ENCODE measurements around the gene AP2M1.
A peak's percentile ranks its signal among the peaks of the same experiment; 100 is the strongest.
"Not testable (repeated sequence)": the region's sequence is repeated elsewhere in the genome, so short reads cannot be mapped to it uniquely, and the experiment has no call there.

Gene AP2M1

GRCh38 chr3:184157206-184157605 lies 17.4 kb upstream of the AP2M1 start:
- TF ChIP-seq, protein P1, sequence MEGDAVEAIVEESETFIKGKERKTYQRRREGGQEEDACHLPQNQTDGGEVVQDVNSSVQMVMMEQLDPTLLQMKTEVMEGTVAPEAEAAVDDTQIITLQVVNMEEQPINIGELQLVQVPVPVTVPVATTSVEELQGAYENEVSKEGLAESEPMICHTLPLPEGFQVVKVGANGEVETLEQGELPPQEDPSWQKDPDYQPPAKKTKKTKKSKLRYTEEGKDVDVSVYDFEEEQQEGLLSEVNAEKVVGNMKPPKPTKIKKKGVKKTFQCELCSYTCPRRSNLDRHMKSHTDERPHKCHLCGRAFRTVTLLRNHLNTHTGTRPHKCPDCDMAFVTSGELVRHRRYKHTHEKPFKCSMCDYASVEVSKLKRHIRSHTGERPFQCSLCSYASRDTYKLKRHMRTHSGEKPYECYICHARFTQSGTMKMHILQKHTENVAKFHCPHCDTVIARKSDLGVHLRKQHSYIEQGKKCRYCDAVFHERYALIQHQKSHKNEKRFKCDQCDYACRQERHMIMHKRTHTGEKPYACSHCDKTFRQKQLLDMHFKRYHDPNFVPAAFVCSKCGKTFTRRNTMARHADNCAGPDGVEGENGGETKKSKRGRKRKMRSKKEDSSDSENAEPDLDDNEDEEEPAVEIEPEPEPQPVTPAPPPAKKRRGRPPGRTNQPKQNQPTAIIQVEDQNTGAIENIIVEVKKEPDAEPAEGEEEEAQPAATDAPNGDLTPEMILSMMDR (conservative IDR thresholded peaks at IDR 0.05): no peak
- H3K27ac ChIP-seq: peak overlapping the region; percentile 90

DNA sequence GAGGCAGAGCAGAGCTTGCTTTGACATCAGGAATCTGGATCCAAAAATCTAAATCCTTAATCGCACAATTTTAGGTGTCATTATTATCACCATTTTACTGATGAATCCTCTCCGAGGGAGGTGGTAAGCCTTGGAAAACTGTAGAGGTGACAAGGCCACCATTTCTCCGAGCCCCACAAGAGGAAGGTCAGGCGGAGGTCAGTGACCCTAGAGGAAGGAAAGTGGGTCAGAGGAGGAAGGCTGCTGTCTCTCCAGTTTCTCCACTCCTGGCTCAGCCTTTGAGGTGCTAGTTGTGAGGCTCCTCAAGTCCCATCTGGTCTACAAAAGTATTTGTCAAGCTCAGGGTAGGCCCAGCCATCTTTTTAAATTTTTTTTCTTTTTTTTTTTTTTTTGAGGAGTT lies 16.3 kb upstream of the AP2M1 start:
- no peak overlapping the region for H3K27ac ChIP-seq
- TF ChIP-seq, protein P1 (conservative IDR thresholded peaks at IDR 0.05): no peak

- TF ChIP-seq, protein P1 (conservative IDR thresholded peaks at IDR 0.05): no peak
- no peak overlapping the region for H3K27ac ChIP-seq
Measured at GRCh38 chr3:184160456-184160855, 14.2 kb upstream of the AP2M1 start.

GRCh38 chr3:184162571-184163070 lies 12.0 kb upstream of the AP2M1 start:
- H3K27ac ChIP-seq: not testable (repeated sequence)

DNA sequence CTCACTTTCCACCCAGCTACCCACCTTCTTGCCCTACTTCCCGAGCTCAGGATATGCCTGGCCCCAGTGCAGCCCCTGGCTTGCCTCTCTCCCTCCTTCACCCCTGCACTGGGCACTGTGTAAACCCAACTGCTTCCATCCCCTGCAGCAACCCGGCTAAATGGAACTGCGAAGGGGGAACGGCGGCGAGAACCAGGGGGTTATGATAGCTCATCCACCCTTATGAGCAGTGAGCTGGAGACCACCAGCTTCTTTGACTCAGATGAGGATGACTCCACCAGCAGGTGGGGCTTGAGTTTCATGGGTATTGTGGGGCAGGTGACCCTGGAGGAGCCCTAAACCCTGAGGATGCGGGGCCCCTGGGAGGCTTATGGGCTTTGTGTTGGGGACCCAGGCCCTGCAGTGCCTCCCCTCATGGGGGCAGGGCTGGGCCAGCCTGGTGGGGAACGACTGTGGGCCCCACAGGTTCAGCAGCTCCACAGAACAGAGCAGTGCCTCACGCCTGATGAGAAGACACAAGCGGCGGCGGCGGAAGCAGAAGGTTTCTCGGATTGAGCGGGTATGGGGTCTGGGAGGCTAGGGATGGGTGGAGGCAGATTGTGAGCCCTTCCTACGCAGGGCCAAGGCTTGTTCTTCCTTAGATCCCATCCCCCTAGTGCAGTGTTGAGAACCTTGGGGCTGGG lies 9.9 kb upstream of the AP2M1 start:
- H3K27ac ChIP-seq: no peak overlapping the region
- TF ChIP-seq, protein P1 (conservative IDR thresholded peaks at IDR 0.05): no peak

GRCh38 chr3:184165543-184165942 lies 9.1 kb upstream of the AP2M1 start:
- H3K27ac ChIP-seq: no peak overlapping the region
- TF ChIP-seq, protein P1 (conservative IDR thresholded peaks at IDR 0.05): no peak

DNA sequence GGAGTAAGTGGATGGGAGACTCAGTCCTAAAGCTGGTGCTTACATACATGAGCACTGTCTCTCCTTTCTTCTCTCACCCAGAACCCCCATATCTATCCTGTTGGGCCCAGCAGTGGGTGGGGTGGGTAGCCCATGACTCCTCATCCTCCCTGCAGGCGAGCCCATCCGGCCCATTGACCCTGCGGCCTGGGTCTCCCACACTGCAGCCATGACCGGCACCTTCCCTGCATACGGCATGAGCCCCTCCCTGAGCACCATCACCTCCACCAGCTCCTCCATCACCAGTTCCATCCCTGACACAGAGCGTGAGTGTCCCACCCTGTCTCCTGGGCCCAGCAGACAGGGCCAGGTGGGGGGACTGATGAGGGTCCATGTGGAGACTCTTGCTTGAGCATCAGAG lies 8.0 kb upstream of the AP2M1 start:
- H3K27ac ChIP-seq: no peak overlapping the region
- TF ChIP-seq, protein P1 (conservative IDR thresholded peaks at IDR 0.05): no peak

- no peak overlapping the region for H3K27ac ChIP-seq
- TF ChIP-seq, protein P1 (conservative IDR thresholded peaks at IDR 0.05): no peak
Measured at GRCh38 chr3:184167786-184168185, 6.9 kb upstream of the AP2M1 start.

Data from VCaP (cell line).